Activated naive CD4-positive, alpha-beta T cell treated with anti-CD3 and anti-CD28 coated beads, Interleukin-2, amount 10 ng/mL, durations not matched to agents 7 days and 5 days (primary cell): ENCODE data around the gene MLLT6.
A peak's percentile ranks its signal among the peaks of the same experiment; 100 is the strongest.

ENCODE experiments used
- CTCF ChIA-PET: fragments of 350-600 bp; sonication (Branson Sonifier 250); formaldehyde crosslinking; loops from one replicate; lab custom pipeline; 2021; ENCODE audit warnings: antibody characterized with exemption; lab: Charles Lee
- DNase-seq: peaks from one replicate; pipeline ENCODE4 v3.0.0-alpha.2; 2020
- H3K27ac Mint-ChIP-seq: one replicate; pipeline ENCODE4 v1.8.0; 2021; ENCODE audit warnings: mild to moderate bottlenecking, moderate library complexity, mixed read lengths
- H3K27me3 Mint-ChIP-seq: one replicate; pipeline ENCODE4 v1.8.0; 2021; ENCODE audit warnings: mild to moderate bottlenecking, mixed read lengths
- H3K36me3 Mint-ChIP-seq: one replicate; pipeline ENCODE4 v1.8.0; 2021; ENCODE audit warnings: mixed read lengths
- H3K4me1 Mint-ChIP-seq: one replicate; pipeline ENCODE4 v1.8.0; 2021; ENCODE audit warnings: mixed read lengths
- H3K4me3 Mint-ChIP-seq: one replicate; pipeline ENCODE4 v1.8.0; 2021; ENCODE audit warnings: mild to moderate bottlenecking, moderate library complexity, mixed read lengths
- H3K9me3 Mint-ChIP-seq: one replicate; pipeline ENCODE4 v1.8.0; 2021; ENCODE audit warnings: mixed read lengths

MLLT6 gene

GRCh38 chr17:38704606-38705522, at the start of gene MLLT6:
MLLT6 (plus strand) TSS chr17:38705273; CDS start chr17:38705633, 360 bp downstream.
- CTCF ChIA-PET: interaction anchor here (0.7 to 1.4 kb wide), 3 partner anchors 24 to 30 kb away, joined by 3 to 7 read pairs (median 3); no protein-coding TSS in a partner anchor
- H3K36me3 Mint-ChIP-seq: peaks cover 32% of the 10 kb centered on the region
- H3K4me1 Mint-ChIP-seq: peaks cover 54% of the 10 kb centered on the region
- no peaks in the 10 kb centered on the region for H3K9me3 Mint-ChIP-seq
- H3K4me3 Mint-ChIP-seq: peak within 1 kb of the TSS; percentile 93
- H3K27me3 Mint-ChIP-seq: no peaks in the 10 kb centered on the region
- peak within 1 kb of the TSS; percentile 98 for H3K27ac Mint-ChIP-seq
- peak; percentile 84 for DNase-seq

DNA sequence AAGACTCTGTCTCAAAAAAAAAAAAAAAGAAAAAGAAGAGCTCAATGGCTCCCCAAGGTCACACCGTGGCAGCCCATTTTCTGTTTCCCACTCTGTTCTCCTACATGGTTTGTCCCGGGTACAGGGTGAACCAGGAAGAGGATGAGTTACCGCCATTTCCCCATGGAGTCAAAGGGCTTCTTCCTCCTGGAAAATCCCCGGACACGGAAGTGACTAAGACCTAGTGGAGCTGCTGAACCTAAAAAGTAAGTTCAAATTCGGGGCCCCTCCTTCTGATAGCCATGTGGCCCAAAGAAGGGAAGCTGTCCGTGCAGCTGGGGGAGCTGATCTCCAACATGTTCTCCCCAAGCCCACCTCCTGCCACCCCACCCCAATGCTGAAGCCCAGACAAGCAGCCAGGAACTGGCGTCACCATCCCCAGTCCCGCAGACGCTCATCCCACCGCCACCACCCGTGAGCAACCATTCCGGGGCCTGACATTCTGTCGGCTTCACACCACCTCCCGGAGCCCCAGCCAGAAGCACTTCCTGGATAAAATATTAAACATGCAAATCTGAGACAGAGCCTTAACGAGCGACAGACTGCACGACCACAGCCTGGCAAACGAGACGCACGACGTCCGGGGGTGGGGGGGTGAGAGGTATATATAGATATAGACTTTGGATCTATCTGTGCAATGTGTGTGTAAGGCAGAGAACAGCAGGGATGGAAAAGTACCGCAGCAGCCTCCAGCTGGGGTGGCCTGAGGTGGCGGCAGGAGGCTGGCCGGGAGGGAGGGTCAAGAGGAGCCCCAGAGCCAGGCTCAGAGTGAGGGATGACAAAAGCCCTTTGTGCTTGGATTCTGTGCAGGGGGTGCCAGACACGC, 47.9 kb upstream of the MLLT6 start:
- DNase-seq: no peak
- Mint-ChIP-seq H3K36me3 (no peaks in the 10 kb centered on the region), H3K4me3 (no peak overlapping the region), H3K9me3 (no peaks in the 10 kb centered on the region), H3K27ac (no peak overlapping the region), H3K27me3 (peaks cover 66% of the 10 kb centered on the region), H3K4me1 (peaks cover 6% of the 10 kb centered on the region)
- CTCF ChIA-PET: interaction anchor here (1.0 kb wide), 1 partner anchor 14 kb away, joined by 3 read pairs; no protein-coding TSS in a partner anchor

GRCh38 chr17:38657824-38658740, 47.0 kb upstream of the MLLT6 start:
- Mint-ChIP-seq H3K36me3 (no peaks in the 10 kb centered on the region), H3K4me3 (no peak overlapping the region), H3K27ac (no peak overlapping the region), H3K4me1 (peaks cover 6% of the 10 kb centered on the region), H3K27me3 (peaks cover 72% of the 10 kb centered on the region), H3K9me3 (no peaks in the 10 kb centered on the region)
- DNase-seq: no peak
- CTCF ChIA-PET: interaction anchor here (12.6 kb wide), 1 partner anchor 101 kb away, joined by 154 read pairs; no protein-coding TSS in a partner anchor

- H3K36me3 Mint-ChIP-seq: no peaks in the 10 kb centered on the region
- DNase-seq: no peak
- no peaks in the 10 kb centered on the region for H3K9me3 Mint-ChIP-seq
- H3K4me3 Mint-ChIP-seq: no peak overlapping the region
- peaks cover 6% of the 10 kb centered on the region for H3K4me1 Mint-ChIP-seq
- CTCF ChIA-PET: interaction anchor here (12.6 kb wide), 1 partner anchor 101 kb away, joined by 154 read pairs; no protein-coding TSS in a partner anchor
- H3K27me3 Mint-ChIP-seq: peaks cover 76% of the 10 kb centered on the region
- H3K27ac Mint-ChIP-seq: no peak overlapping the region
These were observed 46.2 kb upstream of the MLLT6 start for GRCh38 chr17:38658741-38659345.

GRCh38 chr17:38659415-38659814, 45.7 kb upstream of the MLLT6 start:
- Mint-ChIP-seq H3K4me1 (peaks cover 4% of the 10 kb centered on the region), H3K27ac (no peak overlapping the region), H3K9me3 (no peaks in the 10 kb centered on the region), H3K4me3 (no peak overlapping the region), H3K27me3 (peaks cover 76% of the 10 kb centered on the region), H3K36me3 (no peaks in the 10 kb centered on the region)
- DNase-seq: no peak
- CTCF ChIA-PET: interaction anchor here (12.6 kb wide), 1 partner anchor 102 kb away, joined by 154 read pairs; no protein-coding TSS in a partner anchor

DNA sequence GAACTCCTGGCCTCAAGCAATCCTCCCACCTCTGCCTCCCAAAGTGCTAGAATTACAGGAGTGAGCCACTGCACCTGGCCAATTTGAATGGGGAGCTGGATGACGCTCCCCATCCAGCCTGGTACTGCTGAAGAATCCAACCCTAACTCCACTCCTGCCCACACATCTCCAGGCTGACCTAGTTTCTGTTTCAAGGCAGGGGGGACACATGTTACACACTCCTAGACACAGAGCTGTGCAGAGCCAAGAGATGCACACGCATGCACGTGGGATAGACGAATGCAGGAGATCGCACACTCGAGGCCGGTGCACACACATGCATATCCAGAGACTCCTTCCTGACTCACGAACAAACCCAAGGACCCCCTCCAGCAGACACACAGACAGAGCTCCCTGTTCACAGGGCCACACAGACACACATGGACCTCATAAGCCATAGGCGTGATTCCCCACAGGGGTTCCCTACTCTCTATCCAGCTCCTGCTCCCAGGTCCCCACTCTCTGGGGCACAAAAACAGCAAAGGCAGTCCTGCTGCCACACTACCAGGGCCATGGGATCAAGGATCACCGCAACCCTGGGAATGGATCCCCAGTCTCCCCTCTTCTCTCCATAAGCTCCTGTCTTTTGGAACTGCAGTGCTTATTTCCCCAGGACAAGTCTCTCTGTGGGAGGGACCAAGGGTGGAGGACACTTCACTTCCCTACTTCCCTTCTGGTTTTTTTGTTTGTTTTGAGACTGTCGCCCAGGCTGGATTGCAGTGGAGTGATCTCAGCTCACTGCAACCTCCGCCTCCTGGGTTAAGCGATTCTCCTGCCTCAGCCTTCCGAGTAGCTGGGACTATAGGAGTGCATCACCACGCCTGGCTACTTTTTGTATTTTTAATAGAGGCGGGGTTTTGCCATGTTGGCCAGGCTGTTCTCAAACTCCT, 44.7 kb upstream of the MLLT6 start:
- no peaks in the 10 kb centered on the region for H3K36me3 Mint-ChIP-seq
- CTCF ChIA-PET: interaction anchor here (0.7 to 12.6 kb wide), 3 partner anchors 9 to 207 kb away, joined by 3 to 154 read pairs (median 3); no protein-coding TSS in a partner anchor
- peaks cover 2% of the 10 kb centered on the region for H3K4me1 Mint-ChIP-seq

GRCh38 chr17:38663125-38663751, 41.8 kb upstream of the MLLT6 start:
- H3K4me1 Mint-ChIP-seq: peaks cover 2% of the 10 kb centered on the region
- CTCF ChIA-PET: interaction anchor here (0.8 to 12.6 kb wide), 11 partner anchors 9 to 240 kb away, joined by 3 to 154 read pairs (median 4); partner anchors contain the start of gene SRCIN1
- no peaks in the 10 kb centered on the region for H3K9me3 Mint-ChIP-seq
- no peak overlapping the region for H3K4me3 Mint-ChIP-seq
- H3K27ac Mint-ChIP-seq: no peak overlapping the region
- DNase-seq: peak; percentile 68
- peaks cover 70% of the 10 kb centered on the region for H3K27me3 Mint-ChIP-seq
- H3K36me3 Mint-ChIP-seq: no peaks in the 10 kb centered on the region

More for the DNA sequence above, 44.7 kb upstream of the MLLT6 start:
- peak overlapping the region; percentile 66 for H3K27ac Mint-ChIP-seq
- H3K9me3 Mint-ChIP-seq: no peaks in the 10 kb centered on the region
- H3K27me3 Mint-ChIP-seq: peaks cover 73% of the 10 kb centered on the region
- H3K4me3 Mint-ChIP-seq: no peak overlapping the region
- DNase-seq: no peak

GRCh38 chr17:38663964-38664644, 41.0 kb upstream of the MLLT6 start:
- Mint-ChIP-seq H3K27me3 (peaks cover 70% of the 10 kb centered on the region), H3K27ac (no peak overlapping the region), H3K4me3 (no peak overlapping the region), H3K4me1 (no peaks in the 10 kb centered on the region), H3K9me3 (no peaks in the 10 kb centered on the region), H3K36me3 (no peaks in the 10 kb centered on the region)
- no peak for DNase-seq
- CTCF ChIA-PET: interaction anchor here (1.1 to 12.6 kb wide), 10 partner anchors 8 to 154 kb away, joined by 3 to 154 read pairs (median 5); partner anchors contain the start of gene SRCIN1

- peaks cover 15% of the 10 kb centered on the region for H3K4me1 Mint-ChIP-seq
- DNase-seq: peak; percentile 70
- CTCF ChIA-PET: interaction anchor here (0.6 to 12.6 kb wide), 26 partner anchors 9 to 568 kb away, joined by 3 to 154 read pairs (median 4); partner anchors contain the start of gene SRCIN1
- H3K9me3 Mint-ChIP-seq: no peaks in the 10 kb centered on the region
- no peak overlapping the region for H3K27ac Mint-ChIP-seq
- no peak overlapping the region for H3K4me3 Mint-ChIP-seq
- H3K36me3 Mint-ChIP-seq: no peaks in the 10 kb centered on the region
- H3K27me3 Mint-ChIP-seq: peaks cover 88% of the 10 kb centered on the region
These were observed 37.8 kb upstream of the MLLT6 start for GRCh38 chr17:38667099-38667786.

- H3K4me1 Mint-ChIP-seq: peaks cover 18% of the 10 kb centered on the region
- peaks cover 89% of the 10 kb centered on the region for H3K27me3 Mint-ChIP-seq
- H3K9me3 Mint-ChIP-seq: no peaks in the 10 kb centered on the region
- CTCF ChIA-PET: interaction anchor here (0.6 to 12.6 kb wide), 24 partner anchors 9 to 567 kb away, joined by 3 to 154 read pairs (median 4); partner anchors contain the start of gene SRCIN1
- no peaks in the 10 kb centered on the region for H3K36me3 Mint-ChIP-seq
- H3K27ac Mint-ChIP-seq: no peak overlapping the region
- DNase-seq: no peak
- no peak overlapping the region for H3K4me3 Mint-ChIP-seq
These were observed 37.3 kb upstream of the MLLT6 start for GRCh38 chr17:38667787-38668122.
